Endodermal cell (in vitro differentiated cells): ENCODE data around the gene TMEM14B. TPM values are rescaled to one million over a fixed set of nuclear protein-coding genes. Genes with fewer than 3 reads are reported as not detected.

Experiments
- DNase-seq: peaks from one replicate; pipeline ENCODE4 v3.0.0-alpha.2; 2017
- H3K27ac ChIP-seq: 2 replicates; pipeline ENCODE4 v1.5.1; 2013; ENCODE audit warnings: mild to moderate bottlenecking, low read depth, low read length, moderate library complexity
- H3K27me3 ChIP-seq: 2 replicates; pipeline ENCODE4 v1.6.1; 2013; ENCODE audit warnings: mild to moderate bottlenecking, low read length, moderate library complexity; ENCODE audit not compliant: insufficient read depth, control insufficient read depth, poor library complexity, severe bottlenecking
- H3K36me3 ChIP-seq: 2 replicates; pipeline ENCODE4 v1.7.0; 2013; ENCODE audit warnings: mild to moderate bottlenecking, low read length, moderate library complexity; ENCODE audit not compliant: control insufficient read depth, insufficient read depth
- H3K4me1 ChIP-seq: one replicate; pipeline ENCODE4 v1.7.0; 2013; ENCODE audit warnings: low read length; ENCODE audit not compliant: control insufficient read depth, insufficient read depth
- H3K4me3 ChIP-seq: 2 replicates; pipeline ENCODE4 v1.5.1; 2013; ENCODE audit warnings: mild to moderate bottlenecking, low read length, moderate library complexity
- H3K9ac ChIP-seq: 2 replicates; pipeline ENCODE4 v1.6.1; 2013; ENCODE audit warnings: mild to moderate bottlenecking, low read length, moderate library complexity; ENCODE audit not compliant: poor library complexity, severe bottlenecking; ENCODE audit errors: extremely low read depth
- H3K9me3 ChIP-seq: 2 replicates; pipeline ENCODE4 v1.6.1; 2013; ENCODE audit warnings: mild to moderate bottlenecking, low read length, moderate library complexity; ENCODE audit not compliant: control insufficient read depth
- H3K27ac Mint-ChIP-seq: 2 replicates; pipeline ENCODE4 v1.8.0; 2020; ENCODE audit warnings: mixed read lengths
- H3K27me3 Mint-ChIP-seq: 2 replicates; pipeline ENCODE4 v1.8.0; 2021; ENCODE audit warnings: mild to moderate bottlenecking, mixed read lengths; ENCODE audit not compliant: insufficient read depth
- H3K36me3 Mint-ChIP-seq: 2 replicates; pipeline ENCODE4 v1.8.0; 2020; ENCODE audit warnings: low read depth, mixed read lengths
- H3K4me1 Mint-ChIP-seq: 2 replicates; pipeline ENCODE4 v1.8.0; 2020; ENCODE audit warnings: mixed read lengths
- H3K4me3 Mint-ChIP-seq: 2 replicates; pipeline ENCODE4 v1.8.0; 2020; ENCODE audit warnings: mild to moderate bottlenecking, moderate library complexity, mixed read lengths
- H3K9me3 Mint-ChIP-seq: 2 replicates; pipeline ENCODE4 v1.8.0; 2020; ENCODE audit warnings: mild to moderate bottlenecking, mixed read lengths
- CTCF ChIP-seq: fragments of 200-600 bp; sonication (generic); conservative IDR thresholded peaks from 2 replicates; pipeline ENCODE4 v1.5.0; 2021; ENCODE audit warnings: antibody characterized with exemption, mild to moderate bottlenecking
- WGBS, 2 experiments: methylation state at CpG; one replicate each; pipeline versions ENCODE4 v1.1.5 to v1.1.7; 2013; ENCODE audit warnings: missing lambda C conversion rate in 2 of 2, mixed read lengths in 1 of 2; ENCODE audit not compliant: insufficient coverage in 1 of 2, insufficient read length in 1 of 2; 5-methylcytosine and 5-hydroxymethylcytosine counted together
- total RNA-seq, 2 donors: library from RNA; stranded (reverse); fragmentation: NEBNext Ultra II Directional in 1 of 2; extraction: Animal tissue kit (Norgen Biotek cat#: 25700) in 1 of 2; gene quantifications; 2 replicates in 1 of 2; 3 replicates in 1 of 2; pipeline ENCODE4 v1.2.1, GENCODE V29; 2021

Gene TMEM14B
- total RNA-seq, 2 donors from 2014 or later = 165 to 242 TPM

- H3K9me3 Mint-ChIP-seq = no peaks in the 10 kb centered on the region
- H3K27me3 ChIP-seq = no peaks in the 10 kb centered on the region
- TF ChIP-seq CTCF = no peak
These were observed 45.4 kb downstream of the TMEM14B start for GRCh38 chr6:10793035-10793434.

GRCh38 chr6:10793695-10794094 lies 46.1 kb downstream of the TMEM14B start:
- H3K4me1 ChIP-seq = no peaks in the 10 kb centered on the region
- H3K36me3 ChIP-seq = peaks cover 50% of the 10 kb centered on the region
- TF ChIP-seq CTCF = no peak
- Mint-ChIP-seq H3K36me3 (peaks cover 27% of the 10 kb centered on the region), H3K4me3 (no peak overlapping the region), H3K27me3 (no peaks in the 10 kb centered on the region), H3K27ac (peak overlapping the region; percentile 14), H3K9me3 (no peaks in the 10 kb centered on the region), H3K4me1 (peaks cover 18% of the 10 kb centered on the region)
- no peak overlapping the region for H3K9ac ChIP-seq
- no peak for DNase-seq
- no peak overlapping the region for H3K4me3 ChIP-seq
- H3K9me3 ChIP-seq = no peaks in the 10 kb centered on the region
- 94 to 98% methylated on average over 4 to 6 of the region's 6 CpGs for WGBS, 2 experiments
- no peaks in the 10 kb centered on the region for H3K27me3 ChIP-seq
- no peak overlapping the region for H3K27ac ChIP-seq

More at GRCh38 chr6:10793035-10793434, 45.4 kb downstream of the TMEM14B start:
- no peak overlapping the region for H3K27ac ChIP-seq
- 99 to 100% methylated on average over 1 to 3 of the region's 3 CpGs for WGBS, 2 experiments
- Mint-ChIP-seq H3K36me3 (peaks cover 28% of the 10 kb centered on the region), H3K4me1 (peaks cover 18% of the 10 kb centered on the region), H3K27ac (no peak overlapping the region), H3K4me3 (no peak overlapping the region), H3K27me3 (no peaks in the 10 kb centered on the region)
- no peaks in the 10 kb centered on the region for H3K9me3 ChIP-seq
- H3K4me1 ChIP-seq = no peaks in the 10 kb centered on the region
- no peak overlapping the region for H3K4me3 ChIP-seq
- DNase-seq = no peak
- peaks cover 54% of the 10 kb centered on the region for H3K36me3 ChIP-seq
- H3K9ac ChIP-seq = no peak overlapping the region

GRCh38 chr6:10794239-10794638 lies 46.6 kb downstream of the TMEM14B start:
- peaks cover 18% of the 10 kb centered on the region for H3K4me1 Mint-ChIP-seq
- WGBS, 2 experiments = 96 to 100% methylated on average over 1 to 3 of the region's 3 CpGs
- no peaks in the 10 kb centered on the region for H3K27me3 Mint-ChIP-seq
- H3K9me3 Mint-ChIP-seq = no peaks in the 10 kb centered on the region
- Histone ChIP-seq H3K36me3 (peaks cover 49% of the 10 kb centered on the region), H3K27me3 (no peaks in the 10 kb centered on the region), H3K9ac (no peak overlapping the region), H3K9me3 (no peaks in the 10 kb centered on the region), H3K4me3 (no peak overlapping the region), H3K4me1 (no peaks in the 10 kb centered on the region), H3K27ac (no peak overlapping the region)
- H3K4me3 Mint-ChIP-seq = no peak overlapping the region
- no peak overlapping the region for H3K27ac Mint-ChIP-seq
- no peak for TF ChIP-seq CTCF
- H3K36me3 Mint-ChIP-seq = peaks cover 26% of the 10 kb centered on the region
- no peak for DNase-seq
